ENCODE data around the gene CANT1. TPM values are rescaled to one million over a fixed set of nuclear protein-coding genes. Genes with fewer than 3 reads are reported as not detected.
A peak's percentile ranks its signal among the peaks of the same experiment; 100 is the strongest.

CANT1 gene
- total RNA-seq, 2 donors from 2014 or later: 57.5 to 61.8 TPM

- TF ChIP-seq CTCF (conservative IDR thresholded peaks at IDR 0.05): no peak
- Histone ChIP-seq H3K9ac (ENCODE audit: extremely low read depth, low read length, poor library complexity, severe bottlenecking) (no peak overlapping the region), H3K27ac (ENCODE audit: low read depth, low read length) (no peak overlapping the region), H3K27me3 (ENCODE audit: control insufficient read depth, insufficient read depth, low read length, poor library complexity, severe bottlenecking) (peaks cover 4% of the 10 kb centered on the region), H3K4me1 (ENCODE audit: control insufficient read depth, insufficient read depth, low read length) (no peaks in the 10 kb centered on the region), H3K36me3 (ENCODE audit: control insufficient read depth, insufficient read depth, low read length) (no peaks in the 10 kb centered on the region), H3K9me3 (ENCODE audit: control insufficient read depth, low read length) (no peaks in the 10 kb centered on the region), H3K4me3 (ENCODE audit: low read length) (no peak overlapping the region)
- H3K36me3 Mint-ChIP-seq (ENCODE audit: low read depth): no peaks in the 10 kb centered on the region
- no peaks in the 10 kb centered on the region for H3K9me3 Mint-ChIP-seq
- H3K4me3 Mint-ChIP-seq: no peak overlapping the region
- H3K4me1 Mint-ChIP-seq: no peaks in the 10 kb centered on the region
- no peak for DNase-seq
- H3K27ac Mint-ChIP-seq: no peak overlapping the region
- peaks cover 20% of the 10 kb centered on the region for H3K27me3 Mint-ChIP-seq (ENCODE audit: insufficient read depth)
- WGBS, 2 experiments (ENCODE audit: insufficient coverage in 1 of 2, insufficient read length in 1 of 2): 85 to 86% methylated on average over 5 to 10 of the region's 10 CpGs
Observed at GRCh38 chr17:79043191-79043930, 33.8 kb upstream of the CANT1 start.

- H3K4me1 Mint-ChIP-seq: no peaks in the 10 kb centered on the region
Observed at GRCh38 chr17:79042421-79043190, 33.0 kb upstream of the CANT1 start.

More at GRCh38 chr17:79042421-79043190, 33.0 kb upstream of the CANT1 start:
- no peak overlapping the region for H3K9ac ChIP-seq (ENCODE audit: extremely low read depth, low read length, poor library complexity, severe bottlenecking)
- no peak overlapping the region for H3K27ac ChIP-seq (ENCODE audit: low read depth, low read length)
- H3K4me3 ChIP-seq (ENCODE audit: low read length): no peak overlapping the region
- no peaks in the 10 kb centered on the region for H3K4me1 ChIP-seq (ENCODE audit: control insufficient read depth, insufficient read depth, low read length)
- no peaks in the 10 kb centered on the region for H3K9me3 ChIP-seq (ENCODE audit: control insufficient read depth, low read length)
- H3K9me3 Mint-ChIP-seq: no peaks in the 10 kb centered on the region
- WGBS, 2 experiments (ENCODE audit: insufficient coverage in 1 of 2, insufficient read length in 1 of 2): 75 to 81% methylated on average over 6 to 13 of the region's 13 CpGs
- H3K36me3 ChIP-seq (ENCODE audit: control insufficient read depth, insufficient read depth, low read length): no peaks in the 10 kb centered on the region
- no peaks in the 10 kb centered on the region for H3K36me3 Mint-ChIP-seq (ENCODE audit: low read depth)
- no peak overlapping the region for H3K4me3 Mint-ChIP-seq
- peak; percentile 93 for DNase-seq
- H3K27me3 Mint-ChIP-seq (ENCODE audit: insufficient read depth): peaks cover 23% of the 10 kb centered on the region
- no peak overlapping the region for H3K27ac Mint-ChIP-seq
- TF ChIP-seq CTCF (conservative IDR thresholded peaks at IDR 0.05): peak; percentile 82
- peaks cover 4% of the 10 kb centered on the region for H3K27me3 ChIP-seq (ENCODE audit: control insufficient read depth, insufficient read depth, low read length, poor library complexity, severe bottlenecking)

Data from endodermal cell (in vitro differentiated cells).